Thyroid gland (tissue), 4 donors: ENCODE measurements around the gene PI16. TPM values are rescaled to one million over a fixed set of nuclear protein-coding genes. Genes with fewer than 3 reads are reported as not detected.

Source experiments
- DNase-seq, 2 donors: peaks; one replicate each; pipeline ENCODE4 v3.0.0-alpha.2; 2019
- H3K27ac ChIP-seq, 3 donors: fragments of 200-600 bp; sonication (generic); 1 replicate in 2 of 3; 2 replicates in 1 of 3; pipeline ENCODE4 v1.5.1; 2016 to 2019; ENCODE audit warnings: mild to moderate bottlenecking in 1 of 3, moderate library complexity in 1 of 3
- H3K27me3 ChIP-seq: fragments of 200-600 bp; sonication (generic); one replicate; pipeline ENCODE4 v1.5.1; 2019
- H3K36me3 ChIP-seq, 2 donors: fragments of 200-600 bp; sonication (generic); one replicate each; pipeline ENCODE4 v1.5.1; 2016 to 2019
- H3K4me1 ChIP-seq, 2 donors: fragments of 200-600 bp; sonication (generic); one replicate each; pipeline ENCODE4 v1.5.1; 2017 to 2019
- H3K4me3 ChIP-seq, 3 donors: fragments of 200-600 bp; sonication (generic); replicated peaks in 1 of 3; 1 replicate in 2 of 3; 2 replicates in 1 of 3; pipeline ENCODE4 v1.5.1; 2016; ENCODE audit warnings: mild to moderate bottlenecking in 1 of 3
- H3K9me3 ChIP-seq: fragments of 200-600 bp; sonication (generic); one replicate; pipeline ENCODE4 v1.5.1; 2017
- POLR2A ChIP-seq, 2 donors: fragments of 450-650 bp; IDR thresholded peaks; one replicate each; pipeline ENCODE4 v1.6.1; 2017; ENCODE audit warnings: antibody characterized with exemption in 2 of 2, mild to moderate bottlenecking in 2 of 2, moderate library complexity in 1 of 2
- WGBS, 2 donors: methylation state at CpG; one replicate each; pipeline ENCODE4 v1.1.5; 2017; 5-methylcytosine and 5-hydroxymethylcytosine counted together
- intact Hi-C: fragments of 100-400 bp; cut with DNase I; formaldehyde crosslinking; loops from one replicate; pipeline ENCODE4 v1.15.1; 2023
- total RNA-seq, 4 donors: library from RNA; depleted of rRNA; stranded (reverse); fragments of >200 nt; gene quantifications; one replicate each; pipeline ENCODE4 v1.2.3, GENCODE V29; 2016
- TF ChIP-seq, protein P1 (sequence below), 6 experiments: fragments of 200-600 bp in 3 of 6; fragments of 450-650 bp in 3 of 6; sonication (generic) in 3 of 6; IDR thresholded peaks; one replicate each; pipeline ENCODE4 v1.5.1; 2016 to 2019; ENCODE audit warnings: antibody characterized with exemption in 6 of 6, mild to moderate bottlenecking in 2 of 6, inconsistent platforms in 1 of 6, moderate library complexity in 1 of 6

PI16 gene
- total RNA-seq, 4 donors from 2014 or later, result 5.1 to 22.9 (median 9.1) TPM

GRCh38 chr6:37006793-37007339 is 52.3 kb downstream of the PI16 start:
- WGBS, 2 donors, result 57 to 64% methylated on average over 5 of the region's 5 CpGs

DNA sequence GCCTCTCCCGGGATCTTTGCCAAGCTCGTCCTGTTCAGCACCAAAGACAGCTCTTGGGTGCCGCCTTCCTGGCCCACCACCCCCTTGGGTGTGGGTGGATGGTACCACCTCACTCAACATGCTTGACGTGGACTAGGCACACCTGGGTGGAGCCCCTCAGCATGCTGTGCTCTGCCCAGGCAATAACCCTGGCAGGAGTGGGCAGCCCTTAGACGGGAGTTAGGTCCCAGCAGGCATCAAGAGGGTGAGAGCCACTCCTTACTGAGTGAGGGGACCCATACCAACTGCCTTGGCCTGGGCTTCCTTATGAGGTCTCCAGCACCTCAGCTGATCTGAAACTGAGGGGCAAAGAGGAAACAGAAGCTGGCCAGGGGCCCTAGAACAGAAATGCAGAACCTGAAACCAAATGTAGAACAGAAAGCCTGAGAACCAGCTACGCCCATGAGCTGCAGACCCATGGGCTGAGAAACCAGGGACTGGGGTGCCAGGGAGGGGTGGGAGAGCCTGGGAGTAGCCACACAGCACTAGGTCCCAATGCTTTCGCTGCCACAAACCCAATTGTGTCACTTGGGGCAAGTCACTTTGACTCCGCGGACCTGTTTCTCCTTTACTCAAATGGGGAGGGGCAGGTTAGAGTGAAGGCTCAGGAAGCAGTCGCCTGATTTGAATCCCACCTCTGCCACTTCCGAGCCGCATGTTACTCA is 53.0 kb downstream of the PI16 start:
- TF ChIP-seq POLR2A (IDR thresholded peaks at IDR 0.05), result no peak
- TF ChIP-seq, protein P1, sequence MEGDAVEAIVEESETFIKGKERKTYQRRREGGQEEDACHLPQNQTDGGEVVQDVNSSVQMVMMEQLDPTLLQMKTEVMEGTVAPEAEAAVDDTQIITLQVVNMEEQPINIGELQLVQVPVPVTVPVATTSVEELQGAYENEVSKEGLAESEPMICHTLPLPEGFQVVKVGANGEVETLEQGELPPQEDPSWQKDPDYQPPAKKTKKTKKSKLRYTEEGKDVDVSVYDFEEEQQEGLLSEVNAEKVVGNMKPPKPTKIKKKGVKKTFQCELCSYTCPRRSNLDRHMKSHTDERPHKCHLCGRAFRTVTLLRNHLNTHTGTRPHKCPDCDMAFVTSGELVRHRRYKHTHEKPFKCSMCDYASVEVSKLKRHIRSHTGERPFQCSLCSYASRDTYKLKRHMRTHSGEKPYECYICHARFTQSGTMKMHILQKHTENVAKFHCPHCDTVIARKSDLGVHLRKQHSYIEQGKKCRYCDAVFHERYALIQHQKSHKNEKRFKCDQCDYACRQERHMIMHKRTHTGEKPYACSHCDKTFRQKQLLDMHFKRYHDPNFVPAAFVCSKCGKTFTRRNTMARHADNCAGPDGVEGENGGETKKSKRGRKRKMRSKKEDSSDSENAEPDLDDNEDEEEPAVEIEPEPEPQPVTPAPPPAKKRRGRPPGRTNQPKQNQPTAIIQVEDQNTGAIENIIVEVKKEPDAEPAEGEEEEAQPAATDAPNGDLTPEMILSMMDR (IDR thresholded peaks at IDR 0.05), result no peak
- intact Hi-C loops, result no loop called here
- Histone ChIP-seq H3K36me3 (no peaks in the 10 kb centered on the region), H3K4me1 (peaks cover 74 to 81% of the 10 kb centered on the region in 2 donors), H3K27ac (peak overlapping the region; percentile 12 to 18 (median 15)), H3K27me3 (no peaks in the 10 kb centered on the region), H3K9me3 (no peaks in the 10 kb centered on the region), H3K4me3 (no peak overlapping the region)
- WGBS, 2 donors, result 71 to 90% methylated on average over 8 to 11 of the region's 12 CpGs
- DNase-seq, result peak; percentile 66

More at GRCh38 chr6:37006793-37007339, 52.3 kb downstream of the PI16 start:
- H3K4me1 ChIP-seq, result peaks cover 69 to 80% of the 10 kb centered on the region in 2 donors
- H3K4me3 ChIP-seq, result no peak overlapping the region
- TF ChIP-seq POLR2A (IDR thresholded peaks at IDR 0.05), result no peak
- TF ChIP-seq, protein P1 (IDR thresholded peaks at IDR 0.05), result no peak
- no peak for DNase-seq
- peak overlapping the region; percentile 33 to 99 (median 80) for H3K27ac ChIP-seq
- H3K9me3 ChIP-seq, result no peaks in the 10 kb centered on the region
- no peaks in the 10 kb centered on the region for H3K27me3 ChIP-seq
- intact Hi-C loops, result no loop called here
- H3K36me3 ChIP-seq, result no peaks in the 10 kb centered on the region

DNA sequence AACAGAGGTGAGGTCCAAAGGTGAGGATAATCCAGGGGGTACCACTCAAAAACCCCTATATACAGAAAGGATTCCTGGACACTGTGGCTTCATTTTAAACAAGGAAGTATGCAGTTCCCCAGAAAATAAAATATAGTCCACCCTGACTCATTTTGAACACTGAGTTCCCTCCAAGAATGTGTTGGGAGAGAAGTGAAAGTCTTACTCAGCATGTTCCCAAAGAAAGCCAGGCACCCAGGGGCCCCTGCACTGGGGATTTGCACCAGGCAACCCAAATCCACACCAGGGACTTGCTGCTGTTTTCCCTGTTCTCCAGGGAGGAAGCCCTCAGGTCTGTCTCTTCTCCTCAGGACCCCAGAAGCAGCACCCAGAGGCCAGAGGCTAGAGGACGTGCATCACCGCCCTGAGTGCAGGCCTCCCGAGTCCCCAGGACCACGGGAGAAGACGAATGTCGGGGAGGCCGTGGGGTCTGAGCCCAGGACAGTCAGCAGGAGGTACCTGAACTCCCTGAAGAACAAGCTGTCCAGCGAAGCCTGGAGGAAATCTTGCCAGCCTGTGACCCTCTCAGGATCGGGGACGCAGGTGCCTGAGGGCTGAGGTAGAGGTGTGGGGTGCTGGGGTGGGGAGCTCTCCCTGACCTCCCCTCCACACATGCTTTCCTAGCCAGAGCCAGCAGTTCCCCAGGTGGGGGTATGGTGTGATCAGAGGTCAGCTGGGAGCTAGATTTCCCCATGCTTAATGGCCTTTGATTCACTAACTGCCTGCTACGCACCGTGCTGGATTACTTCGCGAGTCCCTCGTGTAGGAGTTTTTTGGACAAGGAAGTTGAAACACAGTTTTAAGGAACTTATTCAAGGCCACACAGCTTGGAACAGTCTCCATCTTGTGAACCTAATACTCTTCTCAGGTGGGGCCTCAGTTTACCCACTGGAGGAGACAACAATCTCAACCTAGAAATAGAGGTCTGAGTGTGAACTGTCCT is 54.2 kb downstream of the PI16 start:
- intact Hi-C loops, result no loop called here
- H3K4me1 ChIP-seq, result peaks cover 67 to 69% of the 10 kb centered on the region in 2 donors
- no peaks in the 10 kb centered on the region for H3K27me3 ChIP-seq
- 73 to 78% methylated on average over 14 to 15 of the region's 15 CpGs for WGBS, 2 donors
- H3K4me3 ChIP-seq, result no peak overlapping the region
- no peaks in the 10 kb centered on the region for H3K36me3 ChIP-seq
- peak overlapping the region in 2 of 3 donors; percentile 53 to 74 for H3K27ac ChIP-seq
- no peaks in the 10 kb centered on the region for H3K9me3 ChIP-seq
- TF ChIP-seq, protein P1 (IDR thresholded peaks at IDR 0.05), result no peak
- no peak for TF ChIP-seq POLR2A (IDR thresholded peaks at IDR 0.05)
- peak in 1 of 2 donors; percentile 41 for DNase-seq

- no peaks in the 10 kb centered on the region for H3K36me3 ChIP-seq
- 76 to 96% methylated on average over 7 to 10 of the region's 10 CpGs for WGBS, 2 donors
- no peaks in the 10 kb centered on the region for H3K9me3 ChIP-seq
- no peak overlapping the region for H3K4me3 ChIP-seq
- peak overlapping the region; percentile 74 to 85 (median 76) for H3K27ac ChIP-seq
- TF ChIP-seq, protein P1 (IDR thresholded peaks at IDR 0.05), result no peak
- TF ChIP-seq POLR2A (IDR thresholded peaks at IDR 0.05), result no peak
- intact Hi-C loops, result loop anchor here (5.0 to 10.0 kb wide), 3 partner anchors 33 to 126 kb away; partner anchors contain the start of gene C6orf89
- no peaks in the 10 kb centered on the region for H3K27me3 ChIP-seq
- peaks cover 54% of the 10 kb centered on the region in 2 donors for H3K4me1 ChIP-seq
- DNase-seq, result peak; percentile 32 to 50
These were observed 55.9 kb downstream of the PI16 start for GRCh38 chr6:37010402-37010892.
